MM.1S (cell line): ENCODE results near the gene KCNJ16.

Experiments used
- DNase-seq: peaks from one replicate; pipeline ENCODE4 v3.0.0-alpha.2; 2015
- H2AFZ ChIP-seq: fragments of 300-600 bp; sonication (generic); 2 replicates; pipeline ENCODE4 v1.6.0; 2016; ENCODE audit warnings: antibody characterized with exemption, low read length
- H3F3A ChIP-seq: fragments of 300-600 bp; sonication (generic); 2 replicates; pipeline ENCODE4 v1.6.1; 2016; ENCODE audit warnings: mild to moderate bottlenecking, antibody characterized with exemption, low read length, moderate library complexity, mixed read lengths; ENCODE audit not compliant: insufficient read depth
- H3K27ac ChIP-seq: fragments of 300-600 bp; sonication (generic); 2 replicates; pipeline ENCODE4 v1.5.1; 2016; ENCODE audit warnings: mild to moderate bottlenecking, low read length
- H3K27me3 ChIP-seq: fragments of 300-600 bp; sonication (generic); replicated peaks from 2 replicates; pipeline ENCODE4 v1.6.0; 2016; ENCODE audit warnings: low read length; ENCODE audit not compliant: insufficient read depth
- H3K36me3 ChIP-seq: fragments of 300-600 bp; sonication (generic); replicated peaks from 2 replicates; pipeline ENCODE4 v1.6.1; 2016; ENCODE audit warnings: mild to moderate bottlenecking, low read length, mixed read lengths; ENCODE audit not compliant: insufficient read depth
- H3K4me1 ChIP-seq: fragments of 300-600 bp; sonication (generic); 2 replicates; pipeline ENCODE4 v1.6.1; 2016; ENCODE audit warnings: low read length, mixed read lengths
- H3K4me2 ChIP-seq: fragments of 300-600 bp; sonication (generic); 2 replicates; pipeline ENCODE4 v1.6.0; 2016; ENCODE audit warnings: low read depth, low read length
- H3K4me3 ChIP-seq: fragments of 300-600 bp; sonication (generic); 2 replicates; pipeline ENCODE4 v1.5.1; 2016; ENCODE audit warnings: low read length, mixed read lengths
- H3K79me2 ChIP-seq: fragments of 300-600 bp; sonication (generic); 2 replicates; pipeline ENCODE4 v1.6.1; 2016; ENCODE audit warnings: mixed run types, low read length, mixed read lengths
- H3K9ac ChIP-seq: fragments of 300-600 bp; sonication (generic); 2 replicates; pipeline ENCODE4 v1.6.1; 2016; ENCODE audit warnings: low read length, mixed read lengths
- H3K9me2 ChIP-seq: fragments of 300-600 bp; sonication (generic); replicated peaks from 2 replicates; pipeline ENCODE4 v1.6.1; 2016; ENCODE audit warnings: mild to moderate bottlenecking, low read length, mixed read lengths; ENCODE audit not compliant: insufficient read depth
- H3K9me3 ChIP-seq: fragments of 300-600 bp; sonication (generic); replicated peaks from 2 replicates; pipeline ENCODE4 v1.6.1; 2016; ENCODE audit warnings: mild to moderate bottlenecking, low read length, mixed read lengths; ENCODE audit not compliant: insufficient read depth
- H4K20me1 ChIP-seq: fragments of 300-600 bp; sonication (generic); 2 replicates; pipeline ENCODE4 v1.6.1; 2016; ENCODE audit warnings: mild to moderate bottlenecking, low read length, moderate library complexity, mixed read lengths; ENCODE audit not compliant: insufficient read depth
- EZH2 ChIP-seq: fragments of 300-600 bp; sonication (generic); optimal IDR thresholded peaks from 2 replicates; pipeline ENCODE3; 2017; ENCODE audit warnings: low read depth, mild to moderate bottlenecking, antibody characterized with exemption, low read length, mixed read lengths
- EZH2phosphoT487 ChIP-seq: fragments of 300-600 bp; sonication (generic); IDR thresholded peaks from 2 replicates; pipeline ENCODE4 v1.6.1; 2018; ENCODE audit warnings: antibody characterized with exemption, low read length
- TF ChIP-seq, protein P1 (sequence below): fragments of 300-600 bp; sonication (generic); IDR thresholded peaks from 2 replicates; pipeline ENCODE4 v1.5.1; 2016; ENCODE audit warnings: antibody characterized with exemption, low read length, mixed read lengths

KCNJ16 gene

GRCh38 chr17:70172449-70172848 is 97.4 kb downstream of the KCNJ16 start:
- H2AFZ ChIP-seq: no peak overlapping the region

DNA sequence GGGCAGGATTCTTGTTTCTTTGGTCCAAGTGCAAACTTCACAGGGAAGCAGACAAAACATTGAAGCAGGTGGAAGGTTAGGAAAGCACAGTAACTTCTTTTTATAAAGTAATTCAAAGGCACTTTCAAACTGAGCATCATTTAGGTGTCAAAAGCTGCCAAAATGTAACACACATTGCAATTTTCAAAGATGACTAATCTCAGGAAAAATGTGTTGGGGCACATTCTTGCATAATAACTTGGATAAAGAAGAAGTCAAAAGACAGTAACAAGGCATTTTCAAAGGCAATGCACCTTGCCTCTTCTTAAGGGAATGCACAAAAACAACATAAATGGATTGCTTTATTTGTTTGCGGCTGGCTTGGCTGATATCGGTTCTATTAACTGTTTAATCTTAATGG is 97.9 kb downstream of the KCNJ16 start:
- Histone ChIP-seq H3K27ac (no peak overlapping the region), H3K9me2 (no peaks in the 10 kb centered on the region), H3F3A (no peaks in the 10 kb centered on the region), H3K9me3 (no peaks in the 10 kb centered on the region), H3K4me3 (no peak overlapping the region), H3K79me2 (no peaks in the 10 kb centered on the region), H3K9ac (no peak overlapping the region), H3K4me1 (no peaks in the 10 kb centered on the region), H3K27me3 (no peaks in the 10 kb centered on the region), H3K4me2 (no peak overlapping the region), H4K20me1 (no peaks in the 10 kb centered on the region), H3K36me3 (no peaks in the 10 kb centered on the region), H2AFZ (no peak overlapping the region)
- no peak for TF ChIP-seq EZH2
- no peak for TF ChIP-seq EZH2phosphoT487
- TF ChIP-seq, protein P1, sequence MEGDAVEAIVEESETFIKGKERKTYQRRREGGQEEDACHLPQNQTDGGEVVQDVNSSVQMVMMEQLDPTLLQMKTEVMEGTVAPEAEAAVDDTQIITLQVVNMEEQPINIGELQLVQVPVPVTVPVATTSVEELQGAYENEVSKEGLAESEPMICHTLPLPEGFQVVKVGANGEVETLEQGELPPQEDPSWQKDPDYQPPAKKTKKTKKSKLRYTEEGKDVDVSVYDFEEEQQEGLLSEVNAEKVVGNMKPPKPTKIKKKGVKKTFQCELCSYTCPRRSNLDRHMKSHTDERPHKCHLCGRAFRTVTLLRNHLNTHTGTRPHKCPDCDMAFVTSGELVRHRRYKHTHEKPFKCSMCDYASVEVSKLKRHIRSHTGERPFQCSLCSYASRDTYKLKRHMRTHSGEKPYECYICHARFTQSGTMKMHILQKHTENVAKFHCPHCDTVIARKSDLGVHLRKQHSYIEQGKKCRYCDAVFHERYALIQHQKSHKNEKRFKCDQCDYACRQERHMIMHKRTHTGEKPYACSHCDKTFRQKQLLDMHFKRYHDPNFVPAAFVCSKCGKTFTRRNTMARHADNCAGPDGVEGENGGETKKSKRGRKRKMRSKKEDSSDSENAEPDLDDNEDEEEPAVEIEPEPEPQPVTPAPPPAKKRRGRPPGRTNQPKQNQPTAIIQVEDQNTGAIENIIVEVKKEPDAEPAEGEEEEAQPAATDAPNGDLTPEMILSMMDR: no peak
- no peak for DNase-seq

More at GRCh38 chr17:70172449-70172848, 97.4 kb downstream of the KCNJ16 start:
- Histone ChIP-seq H3K36me3 (no peaks in the 10 kb centered on the region), H3K4me2 (no peak overlapping the region), H3K9me3 (no peaks in the 10 kb centered on the region), H3K27me3 (peaks cover 2% of the 10 kb centered on the region; the same call in 1 of the 2 replicates), H3K9ac (no peak overlapping the region), H3F3A (no peaks in the 10 kb centered on the region), H3K4me3 (no peak overlapping the region), H3K27ac (no peak overlapping the region), H3K79me2 (no peaks in the 10 kb centered on the region), H3K4me1 (no peaks in the 10 kb centered on the region), H4K20me1 (no peaks in the 10 kb centered on the region), H3K9me2 (no peaks in the 10 kb centered on the region)
- TF ChIP-seq EZH2: no peak
- DNase-seq: no peak

GRCh38 chr17:70173681-70174080 is 98.7 kb downstream of the KCNJ16 start:
- Histone ChIP-seq H3K27me3 (no peaks in the 10 kb centered on the region), H4K20me1 (no peaks in the 10 kb centered on the region), H3K36me3 (no peaks in the 10 kb centered on the region), H3K9ac (no peak overlapping the region), H3K4me2 (no peak overlapping the region), H3K27ac (no peak overlapping the region), H3F3A (no peaks in the 10 kb centered on the region), H2AFZ (no peak overlapping the region), H3K4me1 (no peaks in the 10 kb centered on the region), H3K9me3 (no peaks in the 10 kb centered on the region), H3K79me2 (no peaks in the 10 kb centered on the region), H3K4me3 (no peak overlapping the region), H3K9me2 (no peaks in the 10 kb centered on the region)
- no peak for TF ChIP-seq EZH2
- TF ChIP-seq, protein P1: no peak
- TF ChIP-seq EZH2phosphoT487: no peak
- no peak for DNase-seq

DNA sequence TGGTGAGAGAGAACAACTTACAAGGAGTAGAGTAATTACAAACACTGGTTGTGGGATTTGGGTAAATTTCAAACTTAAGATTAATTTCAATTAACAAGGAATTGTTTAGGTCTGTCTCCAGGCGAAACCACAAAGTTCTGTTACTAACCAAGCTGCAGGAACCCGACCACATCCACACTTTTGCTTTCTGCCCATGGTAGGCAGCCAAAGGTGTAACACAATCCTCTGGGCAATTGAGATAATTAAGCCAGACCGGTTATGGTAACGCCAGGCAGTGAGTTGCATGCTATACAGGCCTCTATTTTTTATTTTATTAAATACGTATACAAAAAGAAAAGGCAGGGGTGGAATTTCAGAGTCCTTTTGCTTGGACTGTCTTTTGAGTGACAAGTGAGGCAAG is 106.4 kb downstream of the KCNJ16 start:
- DNase-seq: no peak
- no peaks in the 10 kb centered on the region for H3K9me2 ChIP-seq
- no peaks in the 10 kb centered on the region for H3K36me3 ChIP-seq
- H4K20me1 ChIP-seq: no peaks in the 10 kb centered on the region
- H2AFZ ChIP-seq: no peak overlapping the region
- H3K79me2 ChIP-seq: no peaks in the 10 kb centered on the region
- no peak for TF ChIP-seq EZH2
- H3K27ac ChIP-seq: no peak overlapping the region
- no peaks in the 10 kb centered on the region for H3F3A ChIP-seq
- H3K27me3 ChIP-seq: no peaks in the 10 kb centered on the region
- H3K4me1 ChIP-seq: no peaks in the 10 kb centered on the region
- H3K9ac ChIP-seq: no peak overlapping the region
- H3K9me3 ChIP-seq: no peaks in the 10 kb centered on the region
- no peak overlapping the region for H3K4me3 ChIP-seq
- no peak overlapping the region for H3K4me2 ChIP-seq
